ENCODE results near the gene UGT2B17.
"Not testable (repeated sequence)": the region's sequence is repeated elsewhere in the genome, so short reads cannot be mapped to it uniquely, and the experiment has no call there.

The UGT2B17 gene

DNA sequence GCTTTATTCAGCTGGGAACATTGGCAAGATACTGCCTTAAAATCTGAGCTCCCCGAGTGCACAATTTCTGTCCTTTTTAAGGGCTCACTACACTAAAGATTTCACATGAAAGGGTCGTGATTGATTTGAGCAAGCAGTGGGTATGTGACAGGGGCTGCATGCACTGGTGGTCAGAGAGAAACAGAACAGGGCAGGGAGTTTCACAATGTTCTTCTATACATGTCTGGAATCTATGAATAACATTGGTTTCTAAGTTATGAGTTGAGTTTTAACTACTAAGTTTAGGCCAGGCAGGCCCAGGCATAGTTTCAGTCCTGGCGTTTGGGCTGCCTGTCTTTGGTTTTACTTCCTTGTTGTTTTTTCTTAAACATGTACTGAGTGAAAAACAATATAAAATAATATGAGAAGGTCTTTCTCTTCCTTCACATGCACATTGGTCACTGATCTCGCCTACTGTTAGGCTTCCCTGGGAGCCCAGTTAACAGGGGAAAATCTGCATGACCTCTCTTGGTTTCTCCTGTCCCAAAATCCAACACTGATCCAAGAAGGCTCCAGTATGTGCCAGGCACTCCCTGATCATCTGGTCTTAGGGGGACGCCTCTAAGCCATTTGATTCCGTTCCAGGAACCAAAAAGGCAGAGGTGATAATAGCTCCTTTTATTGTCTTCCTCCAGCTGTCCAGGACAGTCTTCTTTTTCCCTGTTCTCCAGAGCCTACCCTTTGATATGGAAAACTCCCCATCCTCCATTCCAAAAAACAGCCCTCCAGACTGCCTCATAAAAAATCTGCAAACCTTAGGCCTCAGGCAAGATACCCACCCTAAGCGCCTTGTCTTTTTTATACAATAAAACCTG is at the start of gene UGT2B17:
Gene UGT2B17, minus strand, starts transcription at position 51 of the 854 bp plus-strand sequence. CDS start 7,838 bp downstream, outside the sequence.
- no peak for DNase-seq (ENCODE audit: low read depth)
- H3K4me3 ChIP-seq (ENCODE audit: low read depth, low read length), result no peak within 1 kb of the TSS

DNA sequence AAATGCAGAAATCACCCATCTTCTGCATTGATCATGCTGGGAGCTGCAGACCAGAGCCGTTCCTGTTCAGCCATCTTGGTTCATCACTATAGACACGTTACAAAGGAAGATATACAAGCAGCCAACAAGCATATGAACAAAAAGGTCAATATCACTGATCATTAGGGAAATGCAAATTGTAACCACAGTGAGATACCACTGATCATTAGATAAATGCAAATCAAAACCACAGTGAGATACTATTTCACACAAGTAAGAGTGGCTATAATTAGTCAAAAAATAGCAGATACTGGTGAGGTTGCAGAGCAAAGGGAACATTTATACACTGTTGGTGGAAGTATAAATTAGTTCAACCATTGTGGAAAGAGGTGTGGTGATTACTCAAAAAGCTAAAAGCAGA is 46.6 kb upstream of the UGT2B17 start:
- H3K4me3 ChIP-seq (ENCODE audit: low read depth, low read length); DNase-seq (ENCODE audit: low read depth): not testable (repeated sequence)

DNA sequence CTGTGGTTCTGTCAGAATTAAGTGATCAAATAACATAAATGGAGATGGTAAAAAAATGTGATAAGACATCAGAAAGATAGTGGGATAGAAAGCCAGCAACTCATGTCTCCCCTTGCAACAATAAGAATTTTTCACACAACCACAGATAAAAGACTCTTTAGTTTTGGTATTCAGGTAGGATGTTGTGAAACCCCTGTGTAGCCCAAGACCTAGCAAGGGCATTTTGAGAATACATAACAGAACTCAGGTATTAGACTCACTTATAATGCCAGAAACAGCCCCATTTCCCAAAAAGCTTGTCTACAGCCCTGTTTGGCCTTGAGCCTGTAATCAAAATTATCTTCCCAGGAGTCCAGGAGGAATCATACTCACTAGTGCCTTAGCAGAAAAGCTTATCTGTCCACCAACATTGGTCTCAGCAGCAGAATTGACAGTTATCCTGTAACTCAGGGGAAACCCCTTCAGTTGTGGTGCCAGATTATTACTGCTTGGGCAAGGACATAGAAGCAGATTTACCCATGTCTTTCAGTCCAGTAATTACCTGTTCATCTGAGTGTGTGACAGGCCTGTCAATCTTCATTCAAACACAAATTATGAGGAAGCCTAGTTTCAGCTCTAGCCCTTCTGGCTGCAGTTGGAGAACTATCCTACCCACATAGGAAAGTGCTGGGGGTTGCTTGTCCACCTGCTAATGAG is 41.0 kb upstream of the UGT2B17 start:
- H3K4me3 ChIP-seq (ENCODE audit: low read depth, low read length), result no peak overlapping the region
- no peak for DNase-seq (ENCODE audit: low read depth)

GRCh38 chr4:68615699-68616422 is 39.7 kb upstream of the UGT2B17 start:
- DNase-seq (ENCODE audit: low read depth), result no peak
- H3K4me3 ChIP-seq (ENCODE audit: low read depth, low read length), result no peak overlapping the region

- no peak for DNase-seq (ENCODE audit: low read depth)
- no peak overlapping the region for H3K4me3 ChIP-seq (ENCODE audit: low read depth, low read length)
These were observed 37.6 kb upstream of the UGT2B17 start for GRCh38 chr4:68613752-68614151.

- DNase-seq (ENCODE audit: low read depth), result no peak
These were observed 30.1 kb upstream of the UGT2B17 start for GRCh38 chr4:68606240-68606639.

DNA sequence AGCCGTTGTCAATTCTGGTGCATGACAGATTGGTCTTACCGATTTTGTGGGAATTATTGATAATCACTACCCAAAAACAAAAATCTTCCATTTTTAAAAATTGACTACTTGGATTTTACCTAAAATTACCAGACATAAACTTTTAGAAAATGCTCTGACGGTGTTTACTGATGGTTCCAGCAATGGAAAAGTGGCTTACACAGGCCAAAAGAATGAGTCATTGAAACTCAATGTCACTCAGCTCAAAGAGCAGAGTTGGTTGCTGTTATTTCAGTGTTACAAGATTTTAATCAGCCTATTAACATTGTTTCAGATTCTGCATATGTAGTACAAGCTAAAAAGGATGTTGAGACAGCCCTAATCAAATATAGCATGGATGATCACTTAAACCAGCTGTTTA is 23.0 kb upstream of the UGT2B17 start:
- no peak for DNase-seq (ENCODE audit: low read depth)

More at GRCh38 chr4:68606240-68606639, 30.1 kb upstream of the UGT2B17 start:
- H3K4me3 ChIP-seq (ENCODE audit: low read depth, low read length), result no peak overlapping the region

DNA sequence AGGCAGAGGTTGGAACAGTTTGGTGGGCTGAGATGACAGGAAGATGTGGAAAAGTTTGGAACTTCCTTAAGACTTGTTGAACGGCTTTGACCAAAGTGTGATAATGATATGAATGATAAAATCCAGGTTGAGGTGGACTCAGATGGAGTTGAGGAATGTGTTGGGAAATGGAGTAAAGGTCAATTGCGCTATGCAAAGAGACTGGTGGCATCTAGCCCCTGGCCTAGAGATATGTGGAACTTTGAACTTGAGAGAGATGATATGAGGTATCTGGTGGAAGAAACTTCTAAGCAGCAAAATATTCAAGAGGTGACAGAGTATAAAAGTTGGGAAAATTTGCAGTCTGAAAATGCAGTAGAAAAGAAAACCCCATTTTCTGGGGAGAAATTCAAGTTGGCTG is 21.4 kb upstream of the UGT2B17 start:
- no peak overlapping the region for H3K4me3 ChIP-seq (ENCODE audit: low read depth, low read length)
- no peak for DNase-seq (ENCODE audit: low read depth)

More for the DNA sequence above, 23.0 kb upstream of the UGT2B17 start:
- H3K4me3 ChIP-seq (ENCODE audit: low read depth, low read length), result no peak overlapping the region

- DNase-seq (ENCODE audit: low read depth), result no peak
- no peak overlapping the region for H3K4me3 ChIP-seq (ENCODE audit: low read depth, low read length)
These were observed 18.6 kb upstream of the UGT2B17 start for GRCh38 chr4:68594678-68595077.

DNA sequence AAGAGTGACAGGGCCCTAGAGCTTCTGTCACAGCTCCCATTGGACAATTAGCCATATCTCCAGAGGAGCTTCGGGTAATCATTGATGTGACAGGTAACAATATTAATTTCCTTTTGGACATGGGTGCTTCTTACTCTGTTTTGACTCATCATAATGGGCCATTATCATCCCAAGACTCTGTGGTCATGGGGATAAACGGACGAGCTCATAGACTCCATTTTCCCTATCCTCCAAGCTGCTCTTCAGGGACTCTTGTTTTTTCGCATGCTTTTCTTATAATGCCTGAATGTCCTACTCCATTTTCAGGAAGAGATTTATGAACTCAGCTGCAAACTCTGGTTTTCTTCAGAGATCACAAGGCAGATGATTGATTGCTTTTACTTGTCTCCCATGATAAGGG is 17.0 kb upstream of the UGT2B17 start:
- no peak overlapping the region for H3K4me3 ChIP-seq (ENCODE audit: low read depth, low read length)
- DNase-seq (ENCODE audit: low read depth), result no peak

- DNase-seq (ENCODE audit: low read depth), result no peak
- no peak overlapping the region for H3K4me3 ChIP-seq (ENCODE audit: low read depth, low read length)
These were observed 16.6 kb upstream of the UGT2B17 start for GRCh38 chr4:68592673-68593072.

GRCh38 chr4:68591204-68591603 is 15.1 kb upstream of the UGT2B17 start:
- H3K4me3 ChIP-seq (ENCODE audit: low read depth, low read length), result no peak overlapping the region
- DNase-seq (ENCODE audit: low read depth), result no peak

DNA sequence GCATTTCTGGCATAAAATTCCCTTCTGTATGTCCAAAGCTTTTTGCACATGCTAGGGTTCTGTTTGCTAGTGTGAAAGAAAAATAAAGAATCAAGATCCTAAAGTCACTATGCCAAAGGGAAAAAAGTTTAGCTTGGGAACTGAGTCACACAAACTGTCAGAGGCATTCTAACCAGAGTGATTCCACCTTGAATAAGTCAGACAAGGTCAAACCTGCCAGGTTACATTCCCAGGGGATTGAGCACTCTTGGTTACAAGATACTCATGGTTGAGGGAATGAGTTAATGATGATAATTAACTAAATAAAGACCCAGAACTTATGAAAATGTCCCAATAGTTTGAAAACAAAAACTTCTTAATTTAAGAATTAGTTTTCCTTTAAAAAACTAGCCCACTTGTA is 13.7 kb upstream of the UGT2B17 start:
- DNase-seq (ENCODE audit: low read depth), result no peak
- no peak overlapping the region for H3K4me3 ChIP-seq (ENCODE audit: low read depth, low read length)

GRCh38 chr4:68582339-68582717 is 6.2 kb upstream of the UGT2B17 start:
- no peak for DNase-seq (ENCODE audit: low read depth)
- no peak overlapping the region for H3K4me3 ChIP-seq (ENCODE audit: low read depth, low read length)

- no peak for DNase-seq (ENCODE audit: low read depth)
- no peak overlapping the region for H3K4me3 ChIP-seq (ENCODE audit: low read depth, low read length)
These were observed 5.5 kb upstream of the UGT2B17 start for GRCh38 chr4:68581383-68582338.

DNA sequence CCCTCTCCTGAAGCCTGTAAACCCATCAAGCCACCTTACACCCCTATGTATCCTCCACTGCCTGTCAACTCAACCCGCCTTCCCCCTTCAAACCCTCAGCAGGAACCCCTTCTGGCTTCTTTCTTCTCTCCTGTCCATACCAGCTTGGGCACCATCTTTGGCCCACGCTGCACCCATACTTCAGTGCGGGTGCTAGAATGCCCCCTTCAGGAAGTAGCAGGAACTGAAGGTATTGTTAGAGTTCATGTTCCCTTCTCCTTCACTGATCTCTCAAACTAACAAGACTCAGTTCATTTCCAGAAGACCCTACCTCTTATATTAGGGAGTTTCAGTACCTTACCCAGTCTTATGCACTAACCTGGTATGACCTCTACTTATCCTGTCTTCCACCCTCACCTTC is 1.5 kb upstream of the UGT2B17 start:
- no peak overlapping the region for H3K4me3 ChIP-seq (ENCODE audit: low read depth, low read length)
- DNase-seq (ENCODE audit: low read depth), result no peak

- not testable (repeated sequence) for H3K4me3 ChIP-seq (ENCODE audit: low read depth, low read length); DNase-seq (ENCODE audit: low read depth)
These were observed 486 bp downstream of the UGT2B17 start for GRCh38 chr4:68575636-68576035.

DNA sequence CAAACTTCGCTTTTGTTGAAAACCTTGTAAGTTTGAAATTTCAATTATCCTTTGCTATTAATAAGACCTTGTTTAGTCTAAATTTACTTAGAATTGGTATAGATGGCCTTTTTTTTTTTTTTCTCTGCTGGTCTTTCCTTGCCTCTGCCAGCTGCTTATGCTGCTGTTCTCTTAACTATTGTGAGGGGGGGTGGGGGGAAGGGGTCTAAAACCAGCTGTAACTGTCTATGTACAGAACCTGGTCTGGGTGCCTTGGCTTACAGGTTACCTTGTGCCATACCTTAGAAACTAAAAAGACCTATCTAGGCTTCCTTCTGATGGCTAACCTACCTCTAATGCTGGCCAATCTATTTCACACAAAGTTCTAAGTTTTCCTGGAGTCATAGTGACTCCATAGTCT is 1.0 kb downstream of the UGT2B17 start:
- DNase-seq (ENCODE audit: low read depth), result no peak
- H3K4me3 ChIP-seq (ENCODE audit: low read depth, low read length), result no peak overlapping the region

DNA sequence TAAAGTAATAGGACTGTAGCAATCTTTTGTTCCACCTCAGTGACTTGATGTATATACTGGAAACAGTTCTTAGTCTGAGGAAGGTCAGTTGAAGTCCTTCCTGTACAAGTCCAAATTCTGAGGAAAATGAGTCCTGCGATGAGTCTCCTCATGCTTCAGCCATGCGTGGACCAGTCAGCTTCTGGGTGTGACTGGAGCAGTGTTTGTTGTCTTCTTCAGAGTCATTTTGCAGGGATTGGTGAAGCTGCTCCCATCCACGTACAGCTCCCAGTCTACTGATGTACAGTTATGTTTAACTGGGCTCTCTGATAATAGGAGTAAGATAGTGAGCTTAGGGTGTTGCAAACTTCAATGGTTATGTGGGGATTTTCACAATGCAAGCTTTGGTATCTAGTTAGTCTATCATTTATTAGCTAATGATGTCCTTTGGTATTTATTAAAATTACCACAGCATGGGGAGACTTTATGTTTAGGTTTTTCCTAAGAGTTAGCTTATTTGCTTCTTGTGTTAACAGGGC is 3.4 kb downstream of the UGT2B17 start:
- H3K4me3 ChIP-seq (ENCODE audit: low read depth, low read length), result no peak overlapping the region
- DNase-seq (ENCODE audit: low read depth), result no peak

Measured in skeletal muscle cell (primary cell).